Measurements from ENCODE around the gene LIG4.

LIG4 gene

GRCh38 chr13:108168929-108169328 is 46.4 kb downstream of the LIG4 start:
- TF ChIP-seq CTCF (IDR thresholded peaks at IDR 0.05; ENCODE audit: low read depth, low read length) = no peak
- H3K4me3 ChIP-seq (ENCODE audit: low read depth, low read length) = no peak overlapping the region

- TF ChIP-seq CTCF (IDR thresholded peaks at IDR 0.05; ENCODE audit: low read depth, low read length) = no peak
- H3K4me3 ChIP-seq (ENCODE audit: low read depth, low read length) = no peak overlapping the region
Measured at GRCh38 chr13:108166078-108166477, 49.3 kb downstream of the LIG4 start.

GRCh38 chr13:108158746-108159145 is 56.6 kb downstream of the LIG4 start:
- H3K4me3 ChIP-seq (ENCODE audit: low read depth, low read length) = no peak overlapping the region
- no peak for TF ChIP-seq CTCF (IDR thresholded peaks at IDR 0.05; ENCODE audit: low read depth, low read length)
